ENCODE results near the gene MPL.

- no peak for TF ChIP-seq EZH2 (IDR thresholded peaks at IDR 0.05; ENCODE audit: insufficient read depth, poor library complexity, severe bottlenecking)
- no peak for TF ChIP-seq EZH2phosphoT487 (IDR thresholded peaks at IDR 0.05; ENCODE audit: insufficient read depth, low read depth)
Observed at GRCh38 chr1:43387976-43388599, 50.5 kb downstream of the MPL start.

All from GM23248 (cell line).